HepG2 (cell line): ENCODE results near the gene NPW. TPM values are rescaled to one million over a fixed set of nuclear protein-coding genes. Genes with fewer than 3 reads are reported as not detected.

ENCODE experiments used
- CSRNP2 ChIP-seq: sonication (generic); formaldehyde crosslinking; conservative IDR thresholded peaks from 2 replicates; pipeline ENCODE4 v1.8.0; 2022; ENCODE audit warnings: low read depth, missing genetic modification reagents
- GRHL1 ChIP-seq: sonication (generic); formaldehyde crosslinking; conservative IDR thresholded peaks from 2 replicates; pipeline ENCODE4 v1.8.0; 2022; ENCODE audit warnings: missing genetic modification reagents
- KLF16 ChIP-seq, 2 experiments: sonication (generic) in 1 of 2; formaldehyde crosslinking in 1 of 2; IDR thresholded peaks; 2 replicates each; pipeline versions ENCODE4 v1.6.1 to v1.8.0; 2016 to 2023; ENCODE audit warnings: missing genetic modification reagents in 2 of 2, missing compliant biosample characterization in 1 of 2
- MIER2 ChIP-seq: IDR thresholded peaks from 2 replicates; pipeline ENCODE4 v1.6.1; 2016; ENCODE audit warnings: missing biosample characterization, missing genetic modification reagents
- NR2C2 ChIP-seq: sonication (generic); formaldehyde crosslinking; IDR thresholded peaks from 2 replicates; pipeline ENCODE4 v1.4.0; 2020; ENCODE audit warnings: missing genetic modification reagents, mild to moderate bottlenecking, moderate library complexity, borderline replicate concordance
- PBX3 ChIP-seq: sonication (generic); formaldehyde crosslinking; IDR thresholded peaks from 2 replicates; pipeline ENCODE4 v1.8.1; 2023; ENCODE audit warnings: missing genetic modification reagents, inconsistent platforms, borderline replicate concordance
- RFX5 ChIP-seq: IDR thresholded peaks from 2 replicates; pipeline ENCODE4 v1.6.1; 2011; ENCODE audit warnings: low read depth, low read length, improper control_type of control experiment
- SP2 ChIP-seq: sonication (generic); formaldehyde crosslinking; IDR thresholded peaks from 2 replicates; pipeline ENCODE4 v1.5.1; 2020; ENCODE audit warnings: mild to moderate bottlenecking, missing genetic modification reagents
- TOE1 ChIP-seq: sonication (generic); formaldehyde crosslinking; IDR thresholded peaks from 2 replicates; pipeline ENCODE4 v1.4.0; 2020; ENCODE audit warnings: mild to moderate bottlenecking, missing genetic modification reagents
- ZNF205 ChIP-seq: IDR thresholded peaks from 2 replicates; pipeline ENCODE4 v1.6.1; 2018; ENCODE audit warnings: missing biosample characterization, missing genetic modification reagents
- ZNF234 ChIP-seq: sonication (generic); formaldehyde crosslinking; conservative IDR thresholded peaks from 2 replicates; pipeline ENCODE4 v1.5.1; 2020; ENCODE audit warnings: mild to moderate bottlenecking, missing genetic modification reagents
- ZNF256 ChIP-seq: sonication (generic); formaldehyde crosslinking; conservative IDR thresholded peaks from 2 replicates; pipeline ENCODE4 v1.4.0; 2020; ENCODE audit warnings: missing genetic modification reagents
- ZNF589 ChIP-seq: sonication (generic); formaldehyde crosslinking; conservative IDR thresholded peaks from 2 replicates; pipeline ENCODE4 v1.8.0; 2022; ENCODE audit warnings: mild to moderate bottlenecking, moderate library complexity, missing genetic modification reagents
- ZNF607 ChIP-seq: sonication (generic); formaldehyde crosslinking; IDR thresholded peaks from 2 replicates; pipeline ENCODE4 v1.5.1; 2020; ENCODE audit warnings: missing genetic modification reagents, mild to moderate bottlenecking, borderline replicate concordance
- ZNF747 ChIP-seq: sonication (generic); formaldehyde crosslinking; IDR thresholded peaks from 2 replicates; pipeline ENCODE4 v1.8.1; 2023; ENCODE audit warnings: missing genetic modification reagents, mild to moderate bottlenecking, borderline replicate concordance
- polyA plus RNA-seq, 8 experiments: library from polyadenylated mRNA; depleted of rRNA in 3 of 8; stranded (reverse) in 7 of 8; unstranded in 1 of 8; fragments of >200 nt; fragmentation: Illumina TruSeq in 4 of 8; extraction: Trizol in 4 of 8; gene quantifications; 2 replicates each; pipeline versions ENCODE4 v1.2.1 to v1.2.3, GENCODE V29; 2011 to 2016; ENCODE audit warnings: low read depth in 4 of 8, missing spikeins in 1 of 8, mixed read lengths in 1 of 8; ENCODE audit not compliant: insufficient read depth in 1 of 8
- total RNA-seq, 5 experiments: library from RNA; depleted of rRNA; stranded (reverse); fragments of >200 nt; fragmentation: Illumina TruSeq; extraction: Trizol; gene quantifications; 2 replicates each; pipeline ENCODE4 v1.2.3, GENCODE V29; 2016; ENCODE audit warnings: low read depth in 1 of 5
- TF ChIP-seq, protein P1 (sequence below): sonication (generic); formaldehyde crosslinking; IDR thresholded peaks from 2 replicates; pipeline ENCODE4 v1.4.0; 2020; ENCODE audit warnings: low read depth, mild to moderate bottlenecking, missing genetic modification reagents
- TF ChIP-seq, protein P2 (sequence below): sonication (generic); formaldehyde crosslinking; IDR thresholded peaks from 2 replicates; pipeline ENCODE4 v1.4.0; 2020; ENCODE audit warnings: mild to moderate bottlenecking, missing genetic modification reagents, borderline replicate concordance

NPW gene
- total and polyA plus RNA-seq, 2 of the 13 experiments (the other 11 are each of a cell fraction or from before 2014, with no cell fraction given) = 0.24 to 0.97 TPM

DNA sequence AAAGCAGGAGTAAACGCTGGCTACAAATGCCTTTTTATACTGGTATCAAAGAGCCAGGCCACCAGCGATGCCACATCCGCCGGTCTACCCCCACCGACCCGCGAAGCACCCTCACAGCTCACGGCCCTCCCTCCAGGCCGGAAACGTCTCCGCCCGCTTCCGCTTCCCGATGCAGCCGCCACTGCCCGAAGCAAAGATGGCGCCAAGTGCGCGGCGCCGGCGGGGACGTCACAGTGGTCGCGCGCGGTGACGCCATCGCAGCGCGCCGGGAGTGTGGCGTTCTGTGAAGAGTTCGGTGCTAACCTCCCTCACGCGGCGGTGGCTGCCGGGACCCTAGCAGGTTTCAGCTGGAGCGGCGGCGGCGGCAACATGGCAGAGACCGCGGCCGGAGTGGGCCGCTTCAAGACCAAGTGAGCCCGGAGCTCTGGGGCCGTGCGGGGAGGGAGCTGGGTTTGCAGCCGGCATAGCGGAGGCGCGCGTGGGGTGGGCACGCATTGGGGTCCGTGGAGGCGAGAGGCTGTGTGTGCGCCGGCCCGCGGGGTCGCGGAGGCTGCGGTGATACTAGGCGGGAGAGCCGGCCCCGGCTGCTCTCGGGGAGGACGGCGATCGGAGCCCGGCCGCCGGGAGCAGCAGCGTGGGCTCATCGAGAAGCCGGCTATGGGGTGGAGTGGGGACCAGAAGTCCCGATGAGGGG, 47.6 kb upstream of the NPW start, which contains the start of gene TBL3 (continued):
- TF ChIP-seq, protein P1, sequence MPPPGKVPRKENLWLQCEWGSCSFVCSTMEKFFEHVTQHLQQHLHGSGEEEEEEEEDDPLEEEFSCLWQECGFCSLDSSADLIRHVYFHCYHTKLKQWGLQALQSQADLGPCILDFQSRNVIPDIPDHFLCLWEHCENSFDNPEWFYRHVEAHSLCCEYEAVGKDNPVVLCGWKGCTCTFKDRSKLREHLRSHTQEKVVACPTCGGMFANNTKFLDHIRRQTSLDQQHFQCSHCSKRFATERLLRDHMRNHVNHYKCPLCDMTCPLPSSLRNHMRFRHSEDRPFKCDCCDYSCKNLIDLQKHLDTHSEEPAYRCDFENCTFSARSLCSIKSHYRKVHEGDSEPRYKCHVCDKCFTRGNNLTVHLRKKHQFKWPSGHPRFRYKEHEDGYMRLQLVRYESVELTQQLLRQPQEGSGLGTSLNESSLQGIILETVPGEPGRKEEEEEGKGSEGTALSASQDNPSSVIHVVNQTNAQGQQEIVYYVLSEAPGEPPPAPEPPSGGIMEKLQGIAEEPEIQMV (CRISPR knock-in tag) = peak; percentile 86; the same call in 1 of the 2 replicates
- 0 out of 2 replicates have a peak, but pooled peaks have one; percentile 31 for TF ChIP-seq ZNF234 (CRISPR knock-in tag)
- peak; percentile 87 for TF ChIP-seq SP2 (CRISPR knock-in tag)
- no peak for TF ChIP-seq PBX3 (CRISPR knock-in tag)
- TF ChIP-seq CSRNP2 (CRISPR knock-in tag) = peak; percentile 62; the same call in 1 of the 2 replicates
- peak; percentile 81 for TF ChIP-seq ZNF589 (CRISPR knock-in tag)
- TF ChIP-seq, protein P2, sequence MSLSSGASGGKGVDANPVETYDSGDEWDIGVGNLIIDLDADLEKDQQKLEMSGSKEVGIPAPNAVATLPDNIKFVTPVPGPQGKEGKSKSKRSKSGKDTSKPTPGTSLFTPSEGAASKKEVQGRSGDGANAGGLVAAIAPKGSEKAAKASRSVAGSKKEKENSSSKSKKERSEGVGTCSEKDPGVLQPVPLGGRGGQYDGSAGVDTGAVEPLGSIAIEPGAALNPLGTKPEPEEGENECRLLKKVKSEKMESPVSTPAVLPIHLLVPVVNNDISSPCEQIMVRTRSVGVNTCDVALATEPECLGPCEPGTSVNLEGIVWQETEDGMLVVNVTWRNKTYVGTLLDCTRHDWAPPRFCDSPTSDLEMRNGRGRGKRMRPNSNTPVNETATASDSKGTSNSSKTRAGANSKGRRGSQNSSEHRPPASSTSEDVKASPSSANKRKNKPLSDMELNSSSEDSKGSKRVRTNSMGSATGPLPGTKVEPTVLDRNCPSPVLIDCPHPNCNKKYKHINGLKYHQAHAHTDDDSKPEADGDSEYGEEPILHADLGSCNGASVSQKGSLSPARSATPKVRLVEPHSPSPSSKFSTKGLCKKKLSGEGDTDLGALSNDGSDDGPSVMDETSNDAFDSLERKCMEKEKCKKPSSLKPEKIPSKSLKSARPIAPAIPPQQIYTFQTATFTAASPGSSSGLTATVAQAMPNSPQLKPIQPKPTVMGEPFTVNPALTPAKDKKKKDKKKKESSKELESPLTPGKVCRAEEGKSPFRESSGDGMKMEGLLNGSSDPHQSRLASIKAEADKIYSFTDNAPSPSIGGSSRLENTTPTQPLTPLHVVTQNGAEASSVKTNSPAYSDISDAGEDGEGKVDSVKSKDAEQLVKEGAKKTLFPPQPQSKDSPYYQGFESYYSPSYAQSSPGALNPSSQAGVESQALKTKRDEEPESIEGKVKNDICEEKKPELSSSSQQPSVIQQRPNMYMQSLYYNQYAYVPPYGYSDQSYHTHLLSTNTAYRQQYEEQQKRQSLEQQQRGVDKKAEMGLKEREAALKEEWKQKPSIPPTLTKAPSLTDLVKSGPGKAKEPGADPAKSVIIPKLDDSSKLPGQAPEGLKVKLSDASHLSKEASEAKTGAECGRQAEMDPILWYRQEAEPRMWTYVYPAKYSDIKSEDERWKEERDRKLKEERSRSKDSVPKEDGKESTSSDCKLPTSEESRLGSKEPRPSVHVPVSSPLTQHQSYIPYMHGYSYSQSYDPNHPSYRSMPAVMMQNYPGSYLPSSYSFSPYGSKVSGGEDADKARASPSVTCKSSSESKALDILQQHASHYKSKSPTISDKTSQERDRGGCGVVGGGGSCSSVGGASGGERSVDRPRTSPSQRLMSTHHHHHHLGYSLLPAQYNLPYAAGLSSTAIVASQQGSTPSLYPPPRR (CRISPR knock-in tag) = peak; percentile 81
- peak in 1 of 2 experiments; percentile 91; a peak in 2 of 4 replicates for TF ChIP-seq KLF16 (CRISPR knock-in tag; IDR thresholded peaks at IDR 0.05)
- peak; percentile 81 for TF ChIP-seq ZNF747 (CRISPR knock-in tag)
- 0 out of 2 replicates have a peak, but pooled peaks have one; percentile 53 for TF ChIP-seq ZNF607 (CRISPR knock-in tag)
- no peak for TF ChIP-seq TOE1 (CRISPR knock-in tag)
- TF ChIP-seq MIER2 (CRISPR knock-in tag) = 0 out of 2 replicates have a peak, but pooled peaks have one; percentile 51
- TF ChIP-seq RFX5 = peak; percentile 64
- peak; percentile 95 for TF ChIP-seq NR2C2 (CRISPR knock-in tag)
- TF ChIP-seq ZNF256 = peak; percentile 17; the same call in 1 of the 2 replicates
- TF ChIP-seq ZNF205 (CRISPR knock-in tag) = peak; percentile 89; the same call in 1 of the 2 replicates
- TF ChIP-seq GRHL1 = no peak
